Right atrium auricular region (tissue), 2 donors: Measurements from ENCODE around the gene EXT2. TPM values are rescaled to one million over a fixed set of nuclear protein-coding genes. Genes with fewer than 3 reads are reported as not detected.

ENCODE experiments used
- DNase-seq: peaks from one replicate; pipeline ENCODE4 v3.0.0-alpha.2; 2019; ENCODE audit warnings: low spot score
- H3K27ac ChIP-seq, 2 donors: fragments of 200-600 bp; sonication (generic); 1 replicate in 1 of 2; 2 replicates in 1 of 2; pipeline ENCODE4 v1.5.1; 2016 to 2019
- H3K27me3 ChIP-seq, 2 donors: fragments of 200-600 bp; sonication (generic); one replicate each; pipeline versions ENCODE4 v1.5.1 to v1.6.0; 2017 to 2019
- H3K36me3 ChIP-seq: fragments of 200-600 bp; sonication (generic); one replicate; pipeline ENCODE4 v1.5.1; 2016
- H3K4me1 ChIP-seq, 2 donors: fragments of 200-600 bp; sonication (generic); one replicate each; pipeline versions ENCODE4 v1.5.1 to v1.6.0; 2017 to 2019
- H3K4me3 ChIP-seq, 2 donors: fragments of 200-600 bp; sonication (generic); 1 replicate in 1 of 2; 2 replicates in 1 of 2; pipeline ENCODE4 v1.5.1; 2017 to 2019; ENCODE audit warnings: mild to moderate bottlenecking in 1 of 2, moderate library complexity in 1 of 2
- H3K9me3 ChIP-seq, 2 donors: fragments of 200-600 bp; sonication (generic); one replicate each; pipeline ENCODE4 v1.5.1; 2019
- total RNA-seq, 2 donors: library from RNA; depleted of rRNA; stranded (reverse); fragments of >200 nt; gene quantifications; one replicate each; pipeline ENCODE4 v1.1.0, GENCODE V29; 2016
- TF ChIP-seq, protein P1 (sequence below), 2 donors: fragments of 200-600 bp; sonication (generic); IDR thresholded peaks; one replicate each; pipeline ENCODE4 v1.5.1; 2019; ENCODE audit warnings: antibody characterized with exemption in 2 of 2

EXT2 gene
- total RNA-seq, 2 donors from 2014 or later: 37.2 to 45.2 TPM

DNA sequence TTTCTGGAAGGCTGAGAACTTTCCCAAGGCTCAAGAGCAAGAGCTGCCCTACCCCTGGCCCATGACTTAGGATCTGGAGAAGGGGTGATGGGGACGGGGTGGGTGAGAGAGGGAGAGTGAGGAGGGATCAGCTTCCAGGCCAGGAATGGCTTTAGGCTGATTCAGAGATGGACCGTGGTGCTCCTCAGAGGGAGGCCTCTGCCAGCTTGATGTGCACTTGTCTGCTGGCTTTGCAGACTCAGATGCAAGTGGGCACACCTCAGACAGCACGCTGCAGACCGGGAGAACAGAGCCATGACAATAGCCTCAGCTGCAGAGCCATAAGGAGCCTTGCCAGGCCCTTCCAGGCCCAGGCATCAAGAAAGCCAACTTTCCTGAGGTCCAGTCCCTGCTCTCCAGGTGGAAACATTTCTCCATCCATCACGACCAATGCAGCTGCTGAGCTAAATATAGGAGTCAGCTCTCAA lies 173.2 kb downstream of the EXT2 start:
- no peak overlapping the region for H3K4me3 ChIP-seq
- no peak for DNase-seq
- H3K36me3 ChIP-seq: no peaks in the 10 kb centered on the region
- TF ChIP-seq, protein P1, sequence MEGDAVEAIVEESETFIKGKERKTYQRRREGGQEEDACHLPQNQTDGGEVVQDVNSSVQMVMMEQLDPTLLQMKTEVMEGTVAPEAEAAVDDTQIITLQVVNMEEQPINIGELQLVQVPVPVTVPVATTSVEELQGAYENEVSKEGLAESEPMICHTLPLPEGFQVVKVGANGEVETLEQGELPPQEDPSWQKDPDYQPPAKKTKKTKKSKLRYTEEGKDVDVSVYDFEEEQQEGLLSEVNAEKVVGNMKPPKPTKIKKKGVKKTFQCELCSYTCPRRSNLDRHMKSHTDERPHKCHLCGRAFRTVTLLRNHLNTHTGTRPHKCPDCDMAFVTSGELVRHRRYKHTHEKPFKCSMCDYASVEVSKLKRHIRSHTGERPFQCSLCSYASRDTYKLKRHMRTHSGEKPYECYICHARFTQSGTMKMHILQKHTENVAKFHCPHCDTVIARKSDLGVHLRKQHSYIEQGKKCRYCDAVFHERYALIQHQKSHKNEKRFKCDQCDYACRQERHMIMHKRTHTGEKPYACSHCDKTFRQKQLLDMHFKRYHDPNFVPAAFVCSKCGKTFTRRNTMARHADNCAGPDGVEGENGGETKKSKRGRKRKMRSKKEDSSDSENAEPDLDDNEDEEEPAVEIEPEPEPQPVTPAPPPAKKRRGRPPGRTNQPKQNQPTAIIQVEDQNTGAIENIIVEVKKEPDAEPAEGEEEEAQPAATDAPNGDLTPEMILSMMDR (IDR thresholded peaks at IDR 0.05): no peak
- no peaks in the 10 kb centered on the region for H3K27me3 ChIP-seq
- no peaks in the 10 kb centered on the region for H3K9me3 ChIP-seq
- H3K27ac ChIP-seq: no peak overlapping the region
- no peaks in the 10 kb centered on the region for H3K4me1 ChIP-seq

DNA sequence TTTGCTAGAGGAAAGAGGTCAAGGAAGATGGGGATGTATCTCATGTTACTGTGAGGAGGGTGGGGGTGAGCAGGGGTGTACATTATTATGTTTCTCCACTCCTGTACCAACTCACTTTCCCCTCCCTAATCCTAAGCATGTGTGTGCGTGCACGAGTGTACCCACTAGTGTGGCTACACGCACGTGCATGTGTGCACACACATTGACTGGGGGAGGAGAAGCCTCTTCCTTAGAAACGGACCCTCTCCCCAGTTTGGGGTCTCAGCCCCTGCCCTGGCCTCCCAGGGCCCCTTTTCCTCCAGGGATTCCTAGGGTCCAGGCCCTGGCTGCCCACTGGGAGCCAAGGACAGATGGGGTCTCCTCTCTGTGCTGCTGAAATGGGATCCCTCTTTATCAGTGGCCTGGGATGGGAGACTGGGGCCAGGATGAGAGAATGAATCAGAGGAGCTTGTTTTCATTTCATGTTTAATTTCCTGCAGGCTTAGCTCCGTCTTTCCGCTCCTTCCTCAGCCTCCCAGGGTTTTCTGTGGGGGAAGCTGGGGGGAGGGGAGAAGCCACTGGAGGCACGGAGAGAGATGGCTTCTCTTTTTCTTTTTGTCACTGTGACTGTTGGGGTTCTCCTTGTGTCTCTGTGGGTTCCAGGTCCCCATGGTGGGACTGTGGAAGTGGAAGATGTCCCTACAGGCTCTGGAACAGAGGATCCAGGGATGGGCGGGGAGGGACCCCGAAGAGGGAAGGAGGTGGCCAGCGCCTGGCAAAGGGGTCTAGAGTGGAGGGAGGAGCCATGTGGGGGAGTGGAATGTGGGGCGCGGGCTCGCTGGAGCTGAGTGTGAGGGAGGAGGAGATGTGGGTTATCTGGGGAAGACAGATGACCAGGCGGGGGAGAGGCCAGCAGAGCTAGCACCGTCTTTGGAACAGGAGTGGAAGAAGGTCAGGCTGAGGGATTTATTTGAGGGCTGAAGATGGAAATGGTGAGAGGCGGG lies 174.2 kb downstream of the EXT2 start:
- H3K27me3 ChIP-seq: no peaks in the 10 kb centered on the region
- H3K4me3 ChIP-seq: no peak overlapping the region
- no peaks in the 10 kb centered on the region for H3K9me3 ChIP-seq
- H3K36me3 ChIP-seq: no peaks in the 10 kb centered on the region
- TF ChIP-seq, protein P1 (IDR thresholded peaks at IDR 0.05): no peak
- no peaks in the 10 kb centered on the region for H3K4me1 ChIP-seq
- H3K27ac ChIP-seq: no peak overlapping the region
- DNase-seq: no peak

DNA sequence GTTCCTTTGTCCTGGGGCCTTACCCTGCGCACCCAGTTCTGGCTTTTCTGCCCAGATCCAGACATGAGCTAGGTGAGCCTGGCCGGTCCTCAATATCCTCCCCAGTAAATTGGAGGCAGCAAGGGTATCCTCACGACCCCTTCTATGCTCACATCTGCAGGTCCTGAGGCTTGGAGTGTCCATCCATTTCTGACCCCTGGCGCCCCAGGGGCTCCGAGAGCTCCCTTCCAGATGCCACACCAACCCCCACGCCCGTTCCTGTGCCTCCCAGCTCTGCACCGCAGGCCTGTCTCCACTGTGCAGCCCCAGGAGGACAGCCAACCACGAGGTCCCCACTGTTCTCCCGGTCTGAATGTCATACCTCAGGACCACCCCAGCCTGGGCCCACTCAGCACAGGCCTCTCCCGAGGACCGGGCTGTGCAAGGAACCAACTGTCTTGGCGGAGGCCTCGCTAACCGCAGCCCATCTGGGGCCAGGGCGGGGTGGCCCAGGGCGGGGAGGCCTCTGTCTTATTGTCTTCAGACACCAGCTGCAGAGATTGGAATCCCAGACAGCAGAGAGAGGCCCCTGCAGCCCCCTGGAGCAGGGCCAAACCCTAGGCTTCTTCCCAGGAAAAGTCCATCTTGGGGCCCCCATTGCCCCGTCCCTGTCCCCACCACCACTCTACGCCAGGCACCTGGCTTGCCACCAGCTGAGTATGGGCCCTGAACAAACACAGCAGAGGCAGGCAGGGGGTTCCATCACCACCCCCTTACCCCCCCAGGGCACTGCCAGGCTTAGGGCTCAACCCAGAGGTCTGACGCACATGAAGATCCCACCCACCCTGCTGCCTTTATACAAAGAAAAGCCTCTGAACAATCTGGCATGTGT lies 175.2 kb downstream of the EXT2 start:
- TF ChIP-seq, protein P1 (IDR thresholded peaks at IDR 0.05): no peak
- no peak for DNase-seq
- H3K27me3 ChIP-seq: no peaks in the 10 kb centered on the region
- no peaks in the 10 kb centered on the region for H3K9me3 ChIP-seq
- no peak overlapping the region for H3K27ac ChIP-seq
- no peaks in the 10 kb centered on the region for H3K4me1 ChIP-seq
- H3K4me3 ChIP-seq: no peak overlapping the region
- no peaks in the 10 kb centered on the region for H3K36me3 ChIP-seq

- Histone ChIP-seq H3K27ac (no peak overlapping the region), H3K9me3 (no peaks in the 10 kb centered on the region), H3K4me1 (no peaks in the 10 kb centered on the region), H3K4me3 (no peak overlapping the region), H3K36me3 (no peaks in the 10 kb centered on the region), H3K27me3 (no peaks in the 10 kb centered on the region)
- TF ChIP-seq, protein P1 (IDR thresholded peaks at IDR 0.05): no peak
- DNase-seq: no peak
Observed at GRCh38 chr11:44271286-44271685, 175.8 kb downstream of the EXT2 start.

DNA sequence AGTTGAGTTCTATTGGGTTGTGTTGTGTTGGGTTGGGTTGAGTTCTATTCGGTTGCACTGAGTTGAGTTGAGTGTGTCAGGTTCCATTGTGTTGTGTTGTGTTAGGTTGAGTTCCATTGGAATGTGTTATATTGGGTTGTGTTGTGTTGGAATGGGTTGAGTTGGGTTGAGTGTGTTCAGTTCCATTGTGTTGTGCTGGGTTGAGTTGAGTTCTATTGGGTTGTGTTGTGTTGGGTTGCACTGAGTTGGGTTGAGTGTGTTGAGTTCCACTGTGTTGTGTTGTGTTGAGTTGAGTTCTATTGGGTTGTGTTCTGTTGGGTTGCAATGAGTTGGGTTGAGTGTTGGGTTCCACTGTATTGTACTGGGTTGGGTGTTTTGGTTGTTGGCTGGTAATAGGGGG lies 178.9 kb downstream of the EXT2 start:
- H3K4me3 ChIP-seq: no peak overlapping the region
- H3K27me3 ChIP-seq: no peaks in the 10 kb centered on the region
- H3K27ac ChIP-seq: no peak overlapping the region
- TF ChIP-seq, protein P1 (IDR thresholded peaks at IDR 0.05): no peak
- no peak for DNase-seq
- H3K4me1 ChIP-seq: no peaks in the 10 kb centered on the region
- H3K9me3 ChIP-seq: no peaks in the 10 kb centered on the region
- H3K36me3 ChIP-seq: no peaks in the 10 kb centered on the region
